ENCODE data around the gene SLC25A24. TPM values are rescaled to one million over a fixed set of nuclear protein-coding genes. Genes with fewer than 3 reads are reported as not detected.

The SLC25A24 gene
- total RNA-seq, 1 donor from 2014 or later, result 15.7 TPM

- no peak for ATAC-seq
Measured at GRCh38 chr1:108096089-108096488, 104.1 kb downstream of the SLC25A24 start.

DNA sequence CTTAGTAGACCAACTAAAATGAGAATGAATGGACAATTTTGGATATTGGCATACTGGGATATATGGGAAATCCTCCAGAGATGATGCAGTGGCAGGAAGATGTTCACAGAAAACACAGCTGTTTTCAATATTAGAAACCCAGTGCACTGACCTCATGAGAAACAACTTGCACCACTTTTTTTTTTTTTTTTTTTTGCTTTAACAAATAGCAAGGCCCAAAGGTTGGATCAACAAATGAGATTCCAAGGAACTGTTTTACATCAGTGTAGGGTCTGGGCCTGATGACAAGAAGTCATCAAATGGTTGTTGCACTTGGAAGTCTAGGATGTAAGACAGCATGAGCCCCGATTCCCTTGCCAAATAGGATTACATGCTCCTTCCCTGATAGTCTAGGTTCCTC lies 110.7 kb downstream of the SLC25A24 start:
- no peak for ATAC-seq

DNA sequence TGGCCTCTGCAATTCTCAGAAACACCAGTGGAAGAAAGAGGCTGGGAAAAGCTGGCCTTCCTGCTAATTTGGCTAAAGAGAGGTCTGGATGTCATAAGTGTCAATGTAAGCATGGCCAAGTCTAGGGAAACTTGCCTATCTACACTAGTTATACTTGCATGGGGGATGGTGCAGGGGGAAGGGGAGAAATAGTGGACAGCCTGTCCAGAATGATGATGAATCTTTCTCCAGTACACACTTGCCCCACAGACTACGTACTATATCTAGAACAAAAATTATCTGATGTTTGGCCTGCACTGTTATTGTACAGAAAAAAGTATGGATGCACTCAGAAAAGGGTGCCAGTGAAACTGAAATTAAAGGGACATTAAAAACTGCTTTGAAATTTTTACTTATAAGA lies 114.5 kb downstream of the SLC25A24 start:
- no peak for ATAC-seq

DNA sequence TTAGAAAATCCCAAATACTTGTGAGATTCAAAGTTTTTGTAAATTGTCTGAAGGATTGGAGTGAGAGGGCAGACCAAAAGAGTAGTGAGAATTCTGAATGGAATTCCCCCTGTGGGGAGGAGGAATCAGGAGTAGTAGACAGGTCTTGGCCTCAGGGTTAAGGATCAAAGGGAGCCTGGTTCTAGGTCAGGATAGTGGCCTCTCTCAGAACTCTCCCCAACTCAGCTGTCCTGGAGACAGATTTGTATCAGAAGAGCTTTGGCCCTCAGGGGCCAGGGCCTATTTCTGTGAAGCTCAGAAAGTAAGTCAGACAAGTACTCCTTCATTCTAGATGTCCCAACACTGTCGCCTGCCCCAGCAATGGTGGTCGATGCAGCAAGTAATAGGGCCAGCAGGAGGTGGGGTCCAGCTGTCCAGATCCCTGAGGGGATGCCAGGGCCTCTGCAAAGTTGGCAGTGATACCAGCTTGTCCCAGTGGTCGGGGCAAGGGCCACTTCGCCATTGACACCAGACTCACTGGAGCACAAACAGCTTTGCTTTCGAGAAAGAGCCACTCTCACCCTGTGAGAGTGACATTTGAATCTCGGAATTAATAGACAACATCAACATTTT lies 115.2 kb downstream of the SLC25A24 start:
- no peak for ATAC-seq

Other genes with a start within 250 kb of the SLC25A24 start
- gene VAV3, start 235.2 kb downstream of the SLC25A24 start, total RNA-seq, result 50.7 TPM
- 0.08 TPM for gene NBPF4, start 43.7 kb upstream of the SLC25A24 start, total RNA-seq
- not detected for gene NBPF6, start 250.0 kb upstream of the SLC25A24 start, total RNA-seq